Endodermal cell (in vitro differentiated cells): Measurements from ENCODE around the gene RPEL1. TPM values are rescaled to one million over a fixed set of nuclear protein-coding genes. Genes with fewer than 3 reads are reported as not detected.
"Not testable (repeated sequence)": the region's sequence is repeated elsewhere in the genome, so short reads cannot be mapped to it uniquely, and the experiment has no call there.

Experiments
- DNase-seq: peaks from one replicate; pipeline ENCODE4 v3.0.0-alpha.2; 2017
- H3K27ac ChIP-seq: 2 replicates; pipeline ENCODE4 v1.5.1; 2013; ENCODE audit warnings: mild to moderate bottlenecking, low read depth, low read length, moderate library complexity
- H3K27me3 ChIP-seq: 2 replicates; pipeline ENCODE4 v1.6.1; 2013; ENCODE audit warnings: mild to moderate bottlenecking, low read length, moderate library complexity; ENCODE audit not compliant: insufficient read depth, control insufficient read depth, poor library complexity, severe bottlenecking
- H3K36me3 ChIP-seq: 2 replicates; pipeline ENCODE4 v1.7.0; 2013; ENCODE audit warnings: mild to moderate bottlenecking, low read length, moderate library complexity; ENCODE audit not compliant: control insufficient read depth, insufficient read depth
- H3K4me1 ChIP-seq: one replicate; pipeline ENCODE4 v1.7.0; 2013; ENCODE audit warnings: low read length; ENCODE audit not compliant: control insufficient read depth, insufficient read depth
- H3K4me3 ChIP-seq: 2 replicates; pipeline ENCODE4 v1.5.1; 2013; ENCODE audit warnings: mild to moderate bottlenecking, low read length, moderate library complexity
- H3K9ac ChIP-seq: 2 replicates; pipeline ENCODE4 v1.6.1; 2013; ENCODE audit warnings: mild to moderate bottlenecking, low read length, moderate library complexity; ENCODE audit not compliant: poor library complexity, severe bottlenecking; ENCODE audit errors: extremely low read depth
- H3K9me3 ChIP-seq: 2 replicates; pipeline ENCODE4 v1.6.1; 2013; ENCODE audit warnings: mild to moderate bottlenecking, low read length, moderate library complexity; ENCODE audit not compliant: control insufficient read depth
- H3K27ac Mint-ChIP-seq: 2 replicates; pipeline ENCODE4 v1.8.0; 2020; ENCODE audit warnings: mixed read lengths
- H3K27me3 Mint-ChIP-seq: 2 replicates; pipeline ENCODE4 v1.8.0; 2021; ENCODE audit warnings: mild to moderate bottlenecking, mixed read lengths; ENCODE audit not compliant: insufficient read depth
- H3K36me3 Mint-ChIP-seq: 2 replicates; pipeline ENCODE4 v1.8.0; 2020; ENCODE audit warnings: low read depth, mixed read lengths
- H3K4me1 Mint-ChIP-seq: 2 replicates; pipeline ENCODE4 v1.8.0; 2020; ENCODE audit warnings: mixed read lengths
- H3K4me3 Mint-ChIP-seq: 2 replicates; pipeline ENCODE4 v1.8.0; 2020; ENCODE audit warnings: mild to moderate bottlenecking, moderate library complexity, mixed read lengths
- H3K9me3 Mint-ChIP-seq: 2 replicates; pipeline ENCODE4 v1.8.0; 2020; ENCODE audit warnings: mild to moderate bottlenecking, mixed read lengths
- CTCF ChIP-seq: fragments of 200-600 bp; sonication (generic); conservative IDR thresholded peaks from 2 replicates; pipeline ENCODE4 v1.5.0; 2021; ENCODE audit warnings: antibody characterized with exemption, mild to moderate bottlenecking
- WGBS, 2 experiments: methylation state at CpG; one replicate each; pipeline versions ENCODE4 v1.1.5 to v1.1.7; 2013; ENCODE audit warnings: missing lambda C conversion rate in 2 of 2, mixed read lengths in 1 of 2; ENCODE audit not compliant: insufficient coverage in 1 of 2, insufficient read length in 1 of 2; 5-methylcytosine and 5-hydroxymethylcytosine counted together
- total RNA-seq, 2 donors: library from RNA; stranded (reverse); fragmentation: NEBNext Ultra II Directional in 1 of 2; extraction: Animal tissue kit (Norgen Biotek cat#: 25700) in 1 of 2; gene quantifications; 2 replicates in 1 of 2; 3 replicates in 1 of 2; pipeline ENCODE4 v1.2.1, GENCODE V29; 2021

Gene RPEL1
- total RNA-seq, 2 donors from 2014 or later: not detected

DNA sequence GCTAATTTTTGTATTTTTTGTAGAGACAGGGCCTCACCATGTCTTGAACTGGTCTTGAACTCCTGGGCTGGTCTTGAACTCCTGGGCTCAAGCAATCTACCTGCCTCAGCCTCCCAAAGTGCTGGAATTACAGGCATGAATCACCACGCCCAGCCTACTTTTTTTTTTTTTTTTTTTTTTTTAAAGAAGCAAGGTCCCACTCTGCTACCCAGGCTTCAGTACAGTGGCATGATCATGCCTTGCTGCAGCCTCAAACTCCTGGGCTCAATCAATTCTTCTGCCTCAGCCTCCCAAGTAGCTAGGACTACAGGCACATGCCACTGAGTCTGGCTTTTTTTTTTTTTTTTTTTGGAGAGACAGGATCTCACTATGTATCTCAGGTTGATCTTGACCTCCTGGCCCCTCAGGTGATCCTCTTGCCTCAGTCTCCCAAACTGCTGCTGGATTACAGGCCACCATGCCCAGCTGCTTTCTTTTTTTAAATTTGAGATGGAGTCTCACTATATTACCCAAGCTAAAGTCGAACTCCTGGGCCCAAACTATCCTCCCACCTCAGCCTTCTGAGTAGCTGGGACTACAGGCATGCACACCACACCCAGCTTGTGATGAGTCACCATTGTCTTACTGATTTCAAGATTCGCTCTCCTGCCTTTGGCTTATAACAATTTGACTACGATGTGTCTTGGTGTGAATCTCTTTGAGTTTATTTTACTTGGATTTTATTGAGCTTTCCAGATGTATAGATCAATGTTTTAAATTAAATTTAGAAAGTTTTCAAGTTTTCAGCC is 9.0 kb downstream of the RPEL1 start:
- Histone ChIP-seq H3K9ac (no peak overlapping the region), H3K27me3 (no peaks in the 10 kb centered on the region), H3K4me1 (no peaks in the 10 kb centered on the region), H3K9me3 (peaks cover 4% of the 10 kb centered on the region), H3K27ac (no peak overlapping the region), H3K4me3 (no peak overlapping the region), H3K36me3 (no peaks in the 10 kb centered on the region)
- H3K4me1 Mint-ChIP-seq: peaks cover 9% of the 10 kb centered on the region
- no peaks in the 10 kb centered on the region for H3K36me3 Mint-ChIP-seq
- H3K27ac Mint-ChIP-seq: peak overlapping the region; percentile 48
- H3K4me3 Mint-ChIP-seq: no peak overlapping the region
- DNase-seq: no peak
- no peak for TF ChIP-seq CTCF
- peaks cover 23% of the 10 kb centered on the region for H3K9me3 Mint-ChIP-seq
- H3K27me3 Mint-ChIP-seq: no peaks in the 10 kb centered on the region
- 64 to 73% methylated on average over 2 to 4 of the region's 4 CpGs for WGBS, 2 experiments

GRCh38 chr10:103256613-103257012 is 10.9 kb downstream of the RPEL1 start:
- H3K27ac ChIP-seq: no peak overlapping the region
- 100% methylated on average over 1 of the region's 1 CpG; no CpG with 5 or more reads in 1 of the 2 experiments for WGBS, 2 experiments
- peaks cover 32% of the 10 kb centered on the region for H3K9me3 Mint-ChIP-seq
- H3K4me3 ChIP-seq: no peak overlapping the region
- H3K36me3 Mint-ChIP-seq: no peaks in the 10 kb centered on the region
- no peaks in the 10 kb centered on the region for H3K4me1 ChIP-seq
- no peak overlapping the region for H3K9ac ChIP-seq
- H3K9me3 ChIP-seq: peaks cover 8% of the 10 kb centered on the region
- no peak for TF ChIP-seq CTCF
- peaks cover 7% of the 10 kb centered on the region for H3K4me1 Mint-ChIP-seq
- H3K27me3 Mint-ChIP-seq: peaks cover 2% of the 10 kb centered on the region
- DNase-seq: no peak
- H3K4me3 Mint-ChIP-seq: no peak overlapping the region
- H3K36me3 ChIP-seq: no peaks in the 10 kb centered on the region
- no peak overlapping the region for H3K27ac Mint-ChIP-seq
- H3K27me3 ChIP-seq: no peaks in the 10 kb centered on the region

DNA sequence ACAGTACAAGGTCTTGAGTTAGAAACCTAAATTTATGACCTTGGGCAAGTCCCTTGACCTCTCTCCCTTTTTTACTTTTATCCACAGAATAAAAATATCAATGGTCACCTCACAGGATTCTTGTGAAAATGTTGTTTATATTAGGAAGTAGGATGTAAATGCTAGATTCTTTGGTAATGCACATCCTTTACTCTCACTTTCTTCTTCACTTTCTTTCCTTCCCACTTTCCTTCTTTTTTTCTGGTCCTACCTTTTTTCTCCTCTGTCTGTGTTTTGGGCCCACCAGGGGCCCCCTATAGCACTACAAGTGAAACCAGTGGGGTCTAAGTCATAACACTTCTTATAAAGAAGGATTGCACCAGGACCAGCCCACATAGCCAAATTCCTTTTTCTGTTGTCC is 12.1 kb downstream of the RPEL1 start:
- no peak for DNase-seq
- no peak for TF ChIP-seq CTCF
- Histone ChIP-seq H3K4me1 (no peaks in the 10 kb centered on the region), H3K27me3 (no peaks in the 10 kb centered on the region), H3K9ac (no peak overlapping the region), H3K4me3 (no peak overlapping the region), H3K36me3 (no peaks in the 10 kb centered on the region), H3K27ac (no peak overlapping the region), H3K9me3 (peaks cover 8% of the 10 kb centered on the region)
- Mint-ChIP-seq H3K36me3 (no peaks in the 10 kb centered on the region), H3K4me1 (peaks cover 7% of the 10 kb centered on the region), H3K27me3 (peaks cover 5% of the 10 kb centered on the region), H3K9me3 (peaks cover 33% of the 10 kb centered on the region), H3K27ac (no peak overlapping the region), H3K4me3 (no peak overlapping the region)

DNA sequence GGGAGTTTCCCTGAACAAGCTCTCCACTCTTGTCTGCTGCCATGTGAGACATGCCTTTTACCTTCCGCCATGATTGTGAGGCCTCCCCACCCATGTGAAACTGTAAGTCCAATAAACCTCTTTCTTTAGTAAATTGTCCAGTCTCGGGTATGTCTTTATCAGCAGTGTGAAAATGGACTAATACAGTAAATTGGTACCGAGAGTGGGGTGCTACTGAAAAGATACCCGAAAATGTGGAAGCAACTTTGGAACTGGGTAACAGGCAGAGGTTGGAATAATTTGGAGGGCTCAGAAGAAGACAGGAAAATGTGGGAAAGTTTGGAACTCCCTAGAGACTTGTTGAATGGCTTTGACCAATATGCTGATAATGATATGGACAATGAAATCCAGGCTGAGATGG is 13.2 kb downstream of the RPEL1 start:
- H3K4me1 Mint-ChIP-seq, H3K4me1 ChIP-seq, H3K27ac Mint-ChIP-seq, DNase-seq, H3K27me3 Mint-ChIP-seq, H3K36me3 Mint-ChIP-seq, H3K9me3 ChIP-seq, H3K4me3 Mint-ChIP-seq, H3K9ac ChIP-seq, H3K27me3 ChIP-seq, H3K36me3 ChIP-seq, H3K27ac ChIP-seq, H3K4me3 ChIP-seq: not testable (repeated sequence)
- H3K9me3 Mint-ChIP-seq: peaks cover 33% of the 10 kb centered on the region
- 87 to 96% methylated on average over 3 to 4 of the region's 4 CpGs for WGBS, 2 experiments
